HG02588 (cell line): ENCODE data around the gene DNAJC1.

Source experiments
- ATAC-seq: cut with Tn5 transposase; IDR thresholded peaks from one replicate; pipeline ENCODE4 v1.9.1; 2021; ENCODE audit warnings: mild to moderate bottlenecking, moderate library complexity; ENCODE audit not compliant: unreplicated experiment

DNAJC1 gene

DNA sequence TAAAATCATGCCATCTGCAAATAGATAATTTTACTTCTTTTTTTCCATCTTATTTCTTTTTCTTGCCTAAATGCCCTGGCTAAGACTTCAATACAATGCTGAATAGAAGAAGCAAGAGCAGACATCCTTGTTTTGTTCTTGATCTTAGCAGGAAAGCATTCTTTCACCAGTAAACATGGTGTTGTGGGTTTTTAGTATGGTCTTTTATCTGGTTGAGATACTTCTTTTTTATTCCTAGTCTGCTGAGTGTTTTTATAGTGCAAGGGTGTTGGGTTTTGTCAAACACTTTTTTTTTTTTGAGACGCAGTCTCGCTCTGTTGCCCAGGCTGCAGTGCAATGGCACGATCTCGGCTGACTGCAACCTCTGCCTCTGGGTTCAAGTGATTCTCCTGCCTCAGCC, 232.3 kb downstream of the DNAJC1 start:
- ATAC-seq = no peak

DNA sequence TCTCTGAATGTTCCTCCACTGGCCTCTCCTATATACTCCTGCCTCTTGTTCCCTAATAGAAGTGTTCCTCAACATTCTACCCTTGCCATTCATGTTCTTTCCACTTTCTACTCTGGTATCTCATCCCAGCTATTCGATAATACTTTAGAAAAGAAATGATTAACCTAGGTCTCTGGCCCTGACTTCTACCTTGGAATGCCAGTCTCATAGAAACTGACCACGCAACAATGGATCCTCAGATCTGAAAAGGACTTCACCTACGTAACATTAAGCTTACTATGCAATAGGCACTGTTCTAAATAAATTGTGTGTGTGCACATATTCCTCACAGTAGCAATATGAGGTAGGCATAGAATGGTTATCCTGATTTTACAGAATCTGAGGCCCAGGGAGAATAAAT, 234.5 kb downstream of the DNAJC1 start:
- no peak for ATAC-seq

DNA sequence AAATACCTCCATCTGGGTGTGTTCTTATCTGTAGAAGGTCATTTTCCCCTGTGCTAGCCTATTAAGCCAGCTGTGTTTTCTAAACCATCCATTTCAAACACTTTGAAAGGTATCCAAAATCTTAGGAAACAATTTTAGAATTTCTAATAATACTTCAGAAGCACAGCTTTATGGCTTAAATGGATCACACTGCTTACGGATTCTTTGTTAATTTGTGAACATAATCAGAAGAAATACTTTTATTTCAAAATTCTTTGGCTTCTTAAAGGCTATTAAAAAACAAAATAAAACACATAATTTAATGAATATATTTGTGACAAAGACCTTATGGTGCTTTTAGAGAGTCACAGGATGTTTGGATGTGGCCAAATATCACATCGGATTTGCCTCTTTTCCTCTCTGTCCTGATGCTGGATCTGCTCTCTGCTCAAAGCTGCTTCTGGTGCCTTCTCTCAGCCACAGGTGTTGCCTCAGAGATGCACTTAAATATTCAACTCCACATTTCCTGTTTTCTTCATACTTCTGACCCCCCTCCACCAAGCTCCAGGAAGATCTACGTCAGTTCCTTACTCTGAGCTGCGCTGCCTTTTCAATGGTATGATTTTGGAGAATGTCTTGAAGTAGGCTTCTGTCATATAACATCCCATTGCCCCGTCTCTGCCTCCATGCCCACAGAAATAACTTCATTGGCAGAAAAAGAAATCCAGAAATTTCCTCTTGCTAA, 238.9 kb downstream of the DNAJC1 start:
- no peak for ATAC-seq

DNA sequence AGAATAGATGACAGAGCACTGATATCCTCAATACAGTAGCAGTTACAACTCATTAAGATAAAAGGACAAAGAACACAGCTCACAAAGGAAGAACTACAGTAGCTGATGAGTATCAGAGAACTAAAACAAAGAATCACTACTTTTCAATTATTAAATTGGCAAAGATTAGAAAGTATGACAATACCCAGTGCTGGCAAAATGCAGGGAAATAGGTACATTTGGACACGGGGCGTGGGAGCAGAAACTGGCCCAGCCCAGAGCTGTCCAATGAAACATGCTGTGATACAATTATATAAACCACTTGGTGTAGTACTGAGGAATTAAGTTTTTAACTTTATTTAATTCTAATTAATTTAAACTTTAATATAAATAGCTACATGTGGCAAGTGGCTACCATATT, 243.2 kb downstream of the DNAJC1 start:
- ATAC-seq = no peak

DNA sequence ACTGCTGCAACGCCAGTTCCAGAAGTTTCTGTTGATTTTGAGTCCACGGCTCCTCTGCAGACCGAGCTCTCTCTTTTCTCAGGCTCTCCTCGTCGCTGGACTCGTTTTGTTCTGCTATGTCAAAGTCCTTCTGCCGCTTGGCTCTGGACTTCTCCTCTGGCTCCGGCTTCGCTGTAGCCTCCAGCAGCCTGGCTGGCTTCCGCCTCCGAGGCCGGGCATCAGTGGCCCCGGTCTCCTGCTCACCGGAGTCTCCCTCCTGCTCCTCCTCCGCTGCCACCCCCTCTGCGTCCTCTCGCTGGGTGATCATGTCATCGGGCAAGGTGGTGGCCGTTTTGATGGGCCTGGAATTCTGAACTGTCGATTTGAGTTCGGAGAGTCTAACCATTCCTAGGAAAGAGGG, 244.3 kb downstream of the DNAJC1 start:
- ATAC-seq = no peak

DNA sequence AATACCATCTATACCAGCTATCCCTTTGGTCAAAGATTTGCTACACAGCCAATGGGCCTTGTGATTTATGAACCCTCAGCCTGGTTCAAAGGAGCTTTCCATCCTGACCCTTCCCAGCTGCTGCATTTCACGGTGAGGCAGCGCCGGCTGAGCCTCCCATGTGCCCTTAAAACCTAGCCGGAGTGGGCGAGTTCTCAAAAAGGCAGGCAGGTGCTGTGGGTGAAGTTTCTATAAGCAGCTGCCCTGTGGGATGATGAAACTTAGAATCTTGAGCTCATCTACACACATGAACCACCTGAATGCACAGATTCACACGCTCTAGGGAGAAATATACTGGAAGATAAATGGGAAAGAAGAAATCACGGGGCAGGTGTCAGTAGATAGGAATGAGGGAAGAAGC, 244.8 kb downstream of the DNAJC1 start:
- ATAC-seq = no peak

DNA sequence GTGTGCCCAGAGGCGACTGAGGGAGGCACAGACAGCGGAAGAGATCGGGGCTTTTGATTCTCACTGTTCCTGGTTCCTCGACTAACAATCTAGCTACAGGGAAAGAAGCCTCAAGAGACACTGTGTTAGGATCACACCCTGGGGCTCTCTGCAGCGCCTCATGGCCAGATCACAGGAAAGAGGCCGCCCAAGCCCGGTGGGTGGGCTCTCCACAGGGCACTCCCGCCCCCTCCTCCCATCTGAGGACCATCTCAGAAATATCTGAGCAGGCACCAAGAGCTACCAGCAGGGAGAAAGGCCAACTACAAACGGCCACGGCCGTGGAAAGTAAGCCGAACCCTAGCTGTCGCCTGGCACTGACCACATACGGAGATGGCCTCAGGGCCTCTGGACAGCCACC, 245.3 kb downstream of the DNAJC1 start:
- no peak for ATAC-seq

DNA sequence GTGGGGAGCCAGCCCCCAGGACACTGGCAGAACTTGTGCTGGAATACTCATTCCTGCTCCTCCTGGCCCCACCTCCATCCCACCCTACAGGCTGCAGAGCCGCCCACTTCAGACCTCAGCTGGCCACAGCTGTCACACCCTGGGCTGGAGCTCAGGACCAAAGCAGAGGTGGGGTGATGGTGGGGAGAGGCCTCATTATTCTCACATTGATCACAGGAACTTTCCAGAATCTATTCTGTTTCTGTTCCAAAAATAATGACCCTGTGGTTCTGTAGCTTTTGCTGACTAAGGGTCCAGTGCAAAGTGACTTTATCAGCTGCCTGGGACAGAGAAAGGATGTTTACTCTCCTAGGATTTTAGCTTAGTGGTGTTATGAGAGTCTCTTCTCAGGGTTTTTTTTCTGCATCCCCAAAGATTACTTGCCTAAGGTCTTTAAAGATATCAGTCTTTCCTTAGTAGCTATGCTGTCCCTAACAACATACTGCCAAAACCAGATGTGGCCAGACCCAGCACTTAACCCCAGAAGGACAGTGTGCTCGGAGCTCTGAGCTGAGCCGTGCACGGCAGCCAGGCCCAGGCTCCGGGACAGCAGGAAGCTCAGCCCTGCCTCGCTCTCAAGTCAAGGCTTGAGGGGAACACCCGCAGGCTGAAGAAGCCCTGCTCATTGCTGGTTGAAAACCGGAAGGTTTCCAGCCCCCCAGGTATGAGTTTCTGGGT, 246.2 kb downstream of the DNAJC1 start:
- no peak for ATAC-seq

DNA sequence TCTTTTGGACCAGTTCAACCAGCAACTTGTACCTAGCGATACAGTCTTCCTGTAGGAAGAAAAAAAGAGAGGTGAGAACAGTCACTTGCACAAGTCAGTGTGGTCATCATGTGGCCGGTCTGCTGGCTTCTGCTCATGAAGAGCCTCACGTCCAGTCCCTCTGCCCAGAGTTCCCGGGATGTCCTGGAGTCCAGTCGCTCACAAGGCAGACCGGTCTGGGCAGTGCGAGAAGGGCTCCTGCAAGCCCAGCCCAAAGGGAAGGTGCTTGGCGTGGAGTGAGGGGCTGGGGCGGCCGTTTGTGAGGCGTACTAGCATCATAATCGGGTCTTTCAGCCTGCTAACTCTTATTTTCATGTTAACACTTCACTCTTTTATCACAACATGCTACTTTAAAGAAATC, 246.8 kb downstream of the DNAJC1 start:
- ATAC-seq = no peak

DNA sequence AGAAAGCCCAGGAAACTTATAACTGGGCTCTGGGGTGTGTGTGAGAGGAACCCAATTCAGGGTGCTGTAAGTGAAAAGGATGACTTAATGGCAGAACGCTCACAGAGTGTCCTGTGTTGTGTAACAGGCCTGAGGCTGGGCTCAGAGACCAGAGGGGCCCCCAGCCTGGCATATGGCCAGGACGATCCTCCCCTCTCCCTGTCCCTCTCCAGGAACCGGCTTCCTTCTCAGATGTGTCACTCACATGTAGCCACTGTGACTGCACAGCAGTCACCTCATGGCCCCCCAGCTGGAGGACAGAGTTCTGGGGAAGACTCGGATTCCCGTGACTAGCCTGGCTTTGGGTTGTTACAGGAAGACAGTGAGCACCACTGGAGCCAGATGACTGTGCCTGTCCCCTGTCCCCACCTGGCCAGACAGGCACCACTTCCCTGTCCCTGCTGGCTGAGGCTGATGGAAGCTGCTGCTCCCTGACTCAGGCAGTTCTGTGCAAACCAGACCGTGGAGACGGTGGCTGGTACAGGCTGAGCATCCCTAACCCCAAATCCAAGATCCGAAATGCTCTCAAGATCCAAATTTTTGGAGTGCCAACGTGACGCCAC, 249.0 kb downstream of the DNAJC1 start:
- no peak for ATAC-seq

DNA sequence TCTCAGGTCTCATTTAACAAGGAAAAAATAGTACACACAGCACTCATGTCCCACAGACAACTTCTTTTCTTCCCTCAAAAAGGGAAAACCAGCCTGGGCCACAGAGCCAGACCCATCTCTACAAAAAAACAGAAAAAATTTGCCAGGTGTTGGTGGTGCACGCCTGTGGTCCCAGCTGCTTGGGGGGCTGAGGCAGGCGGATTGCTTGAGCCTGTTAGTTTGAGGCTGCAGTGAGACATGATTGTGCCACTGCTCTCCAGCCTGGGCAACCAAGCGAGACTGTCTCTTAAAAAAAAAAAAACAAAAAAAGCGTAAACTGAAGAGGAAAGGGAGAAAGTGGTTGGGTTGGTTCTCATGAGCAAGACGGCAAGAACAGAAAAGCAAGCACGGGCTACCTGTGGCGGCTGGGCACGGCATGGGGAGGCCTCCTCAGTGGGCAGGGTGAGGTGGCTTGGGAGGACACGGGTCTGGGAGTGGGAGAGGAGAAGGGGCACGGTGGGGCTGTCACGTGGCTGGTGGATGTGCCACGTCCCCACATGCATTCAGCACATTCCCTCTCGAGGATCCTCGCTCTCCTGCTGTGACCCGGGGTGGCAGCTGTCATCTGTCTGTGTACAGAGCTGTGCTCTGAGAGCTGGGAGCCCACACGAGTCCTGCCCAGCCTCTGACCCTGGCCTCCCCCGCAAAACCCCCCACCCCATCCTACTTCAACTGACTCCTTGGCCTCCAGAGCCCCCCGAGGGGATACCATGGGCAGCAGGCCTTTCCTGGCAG, 249.8 kb downstream of the DNAJC1 start:
- no peak for ATAC-seq

DNA sequence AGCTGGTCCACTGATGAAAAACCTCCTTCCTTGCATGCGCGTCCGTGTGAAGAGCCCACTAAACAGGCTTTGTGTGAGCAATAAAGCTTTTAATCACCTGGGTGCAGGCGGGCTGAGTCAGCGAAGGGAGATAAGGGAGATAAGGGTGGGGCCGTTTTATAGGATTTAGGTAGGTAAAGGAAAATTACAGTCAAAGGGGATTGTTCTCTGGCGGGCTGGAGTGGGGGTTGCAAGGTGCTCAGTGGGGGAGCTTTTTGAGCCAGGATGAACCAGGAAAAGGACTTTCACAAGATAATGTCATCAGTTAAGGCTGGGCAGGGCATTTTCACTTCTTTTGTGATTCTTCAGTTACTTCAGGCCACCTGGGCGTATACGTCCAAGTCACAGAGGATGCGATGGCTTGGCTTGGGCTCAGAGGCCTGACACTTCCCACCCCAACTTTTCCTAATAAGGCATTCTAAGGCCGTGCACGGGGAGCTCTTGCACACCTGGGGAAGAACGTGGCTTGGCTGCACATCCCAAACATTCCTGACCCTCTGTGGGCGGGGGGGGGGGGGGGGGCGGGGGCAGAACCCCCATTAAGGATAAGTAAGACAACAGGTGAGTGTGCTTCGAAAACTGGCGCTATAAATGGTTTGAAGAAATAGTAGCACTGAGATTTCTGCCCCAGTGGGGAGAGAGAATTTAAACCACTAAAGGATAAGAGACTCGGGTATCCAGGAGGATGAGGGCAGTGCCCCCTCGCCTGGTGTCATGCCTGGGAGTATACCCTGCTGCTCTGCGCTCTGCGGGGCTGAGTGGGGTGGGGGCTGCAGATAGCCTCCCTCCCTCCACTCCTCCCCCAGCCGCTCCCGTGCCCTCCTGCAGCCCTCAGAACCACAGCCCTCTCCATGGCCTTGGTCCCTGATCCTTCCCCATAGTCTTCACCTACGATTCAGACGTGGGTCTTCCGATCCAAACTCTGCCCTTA, 251.9 kb downstream of the DNAJC1 start:
- ATAC-seq = no peak

DNA sequence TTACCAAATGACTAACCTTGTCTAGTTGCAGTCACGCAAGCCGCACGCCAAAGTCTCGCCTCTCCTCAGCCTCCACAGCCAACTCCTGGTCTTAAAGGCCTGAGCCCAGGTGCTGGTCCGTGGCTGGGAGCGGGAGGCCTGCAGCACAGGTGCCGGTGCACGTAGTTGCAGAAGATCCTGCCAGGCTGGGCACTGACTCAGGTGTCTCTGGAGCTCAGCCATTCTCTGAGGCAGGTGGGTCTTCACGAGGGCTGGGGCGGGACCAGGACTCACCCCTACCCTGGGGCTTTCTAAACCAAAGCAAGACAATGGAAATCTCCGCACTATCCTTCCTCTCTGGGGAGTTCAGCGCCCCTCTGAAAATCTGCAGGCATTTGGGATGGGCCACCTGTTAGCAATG, 253.1 kb downstream of the DNAJC1 start:
- no peak for ATAC-seq

DNA sequence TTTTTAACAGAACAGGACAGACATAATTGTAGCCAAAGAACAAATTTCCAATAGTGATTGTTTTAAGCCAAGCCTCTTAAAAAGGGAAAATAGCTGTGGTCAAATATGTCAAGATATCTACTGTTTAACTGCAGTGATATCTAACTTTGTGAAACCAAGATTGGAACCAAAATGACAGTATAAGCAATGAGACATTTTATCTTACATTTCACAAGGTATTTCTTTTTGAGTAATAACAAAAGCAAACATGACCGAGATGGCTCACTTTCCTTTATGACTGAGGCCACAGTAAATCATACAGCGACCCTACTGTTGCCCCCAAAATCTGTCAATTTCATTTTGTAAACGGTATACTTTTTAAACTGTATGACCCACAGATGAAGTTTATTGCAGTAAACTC, 253.7 kb downstream of the DNAJC1 start:
- no peak for ATAC-seq

DNA sequence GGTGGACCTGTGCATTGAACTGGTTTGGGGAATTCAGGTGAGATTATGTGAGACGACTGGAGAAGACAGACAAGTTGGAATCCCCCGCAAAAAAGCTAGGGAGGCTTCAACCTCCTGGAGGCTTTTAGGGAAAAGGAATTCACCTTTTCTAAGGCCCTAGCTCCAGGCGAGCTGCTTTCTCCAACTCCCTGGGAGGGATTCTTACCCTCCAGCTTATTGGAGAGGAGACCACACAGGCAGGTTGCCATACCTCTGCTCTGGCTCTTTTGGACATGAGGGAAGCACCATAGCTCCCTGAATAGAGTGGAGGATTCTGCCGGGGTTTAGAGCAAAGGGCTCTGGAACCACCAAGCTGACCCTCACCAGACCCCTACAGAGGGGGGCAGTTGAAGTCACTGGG, 255.7 kb downstream of the DNAJC1 start:
- no peak for ATAC-seq

DNA sequence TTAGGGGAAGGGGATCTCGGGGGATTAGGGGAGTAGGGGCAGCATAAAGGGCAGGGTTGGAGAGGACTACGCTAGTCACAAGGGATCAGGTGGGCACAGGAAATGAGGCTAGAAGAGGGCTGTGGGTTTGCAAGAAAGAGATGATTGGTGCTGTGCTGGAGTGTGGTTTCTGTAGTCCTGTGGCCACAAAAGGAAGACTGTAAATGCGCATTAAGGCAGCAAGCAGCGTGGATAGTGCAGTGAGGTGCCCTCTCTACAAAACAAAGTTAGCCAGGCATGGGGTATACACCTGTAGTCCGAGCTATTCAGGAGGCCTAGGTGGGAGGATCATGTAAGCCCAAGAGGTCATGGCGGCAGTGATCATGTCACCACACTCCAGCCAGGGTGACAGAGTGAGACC, 257.4 kb downstream of the DNAJC1 start:
- ATAC-seq = no peak

DNA sequence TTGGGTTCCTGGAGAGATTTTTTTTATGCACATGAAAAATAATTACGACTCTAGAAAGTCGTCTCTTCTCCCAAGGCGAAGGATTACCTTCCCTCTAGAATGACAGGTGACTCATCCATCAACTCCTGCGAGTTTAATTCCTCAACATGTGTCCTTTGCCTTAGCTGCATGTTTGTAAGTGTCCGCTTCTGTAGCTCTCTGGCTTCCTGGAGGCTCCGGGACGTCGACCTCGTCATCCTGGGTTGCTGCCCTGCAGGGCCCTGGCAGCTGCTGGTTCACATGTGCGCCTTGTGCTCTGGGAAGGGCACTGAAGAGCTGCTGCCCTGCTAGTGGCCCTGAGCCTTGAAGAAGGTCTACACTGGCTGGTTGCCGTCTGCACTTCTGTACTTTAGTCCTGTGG, 259.3 kb downstream of the DNAJC1 start:
- no peak for ATAC-seq

DNA sequence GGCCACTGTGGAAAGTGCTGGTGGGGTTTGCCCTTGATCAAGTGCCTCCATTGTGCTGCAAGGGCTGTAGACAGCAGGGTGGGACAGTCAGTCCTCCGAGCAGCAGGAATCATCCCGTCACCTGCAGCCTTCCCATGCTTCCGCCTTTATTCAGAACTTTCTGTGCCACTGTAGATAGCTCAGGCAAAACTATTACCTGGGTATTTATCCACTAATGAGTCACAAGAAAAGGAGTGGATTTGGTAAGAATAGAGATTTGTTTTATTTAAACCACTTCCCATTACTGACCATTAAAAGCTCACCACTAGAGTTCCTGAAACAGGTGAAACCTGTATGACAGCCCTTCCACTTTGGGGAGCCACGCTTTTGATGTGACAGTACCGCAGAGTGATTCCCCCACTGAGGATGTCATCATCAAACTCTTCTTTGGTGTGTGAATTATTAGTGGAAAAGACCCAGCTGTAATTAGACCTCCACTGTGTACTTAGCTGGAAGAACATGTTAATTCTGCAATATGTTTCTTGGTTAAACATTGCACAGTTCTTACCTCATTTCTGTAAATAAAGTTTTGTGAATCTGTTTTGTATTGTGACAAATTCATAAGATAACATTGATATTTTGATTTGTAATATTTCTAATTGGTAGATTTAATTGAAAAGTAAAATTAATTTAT, 260.7 kb downstream of the DNAJC1 start:
- no peak for ATAC-seq

DNA sequence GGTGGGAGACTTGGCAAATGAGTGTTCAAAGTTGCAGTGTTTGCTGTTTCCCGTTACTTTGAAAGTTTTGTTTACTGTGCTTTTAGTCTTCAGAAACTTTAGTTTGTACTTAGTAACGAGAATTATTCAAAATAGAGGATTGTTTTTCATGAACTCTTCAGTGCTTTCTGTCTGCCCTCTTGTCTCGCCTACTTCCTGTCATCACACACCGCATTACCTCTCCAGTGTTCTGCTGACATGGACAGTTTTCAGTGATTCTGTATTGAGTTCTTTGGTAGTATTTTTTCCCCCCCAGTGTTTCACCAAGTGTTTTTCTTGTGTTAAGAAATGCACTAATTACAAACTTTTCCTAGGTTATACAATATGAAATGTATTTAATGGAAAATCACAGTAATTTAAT, 262.5 kb downstream of the DNAJC1 start:
- no peak for ATAC-seq

DNA sequence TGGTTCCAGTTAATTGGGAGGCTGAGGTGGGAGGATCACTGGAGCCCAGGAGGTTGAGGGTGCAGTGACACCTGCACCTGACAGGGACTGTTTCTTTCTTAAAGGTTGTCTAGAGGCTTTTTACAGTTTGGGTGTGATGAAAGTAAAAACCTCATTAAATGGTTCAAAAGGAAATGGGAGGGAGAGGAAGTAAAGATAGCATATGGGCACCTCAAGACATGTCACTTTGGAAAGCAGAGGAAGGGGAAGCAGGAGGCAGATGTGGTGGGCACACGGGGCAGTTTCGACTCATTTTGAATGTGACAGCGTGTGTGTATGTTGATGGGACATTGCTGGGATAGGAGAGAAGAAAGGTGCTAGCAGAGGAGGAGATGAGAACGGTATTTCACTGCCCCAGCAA, 266.4 kb downstream of the DNAJC1 start:
- ATAC-seq = no peak
